ENCODE data around the gene PSMA7.
"Not testable (repeated sequence)": the region's sequence is repeated elsewhere in the genome, so short reads cannot be mapped to it uniquely, and the experiment has no call there.

Gene PSMA7

GRCh38 chr20:62151835-62152364, 8.7 kb upstream of the PSMA7 start:
- DNase-seq = no peak

DNA sequence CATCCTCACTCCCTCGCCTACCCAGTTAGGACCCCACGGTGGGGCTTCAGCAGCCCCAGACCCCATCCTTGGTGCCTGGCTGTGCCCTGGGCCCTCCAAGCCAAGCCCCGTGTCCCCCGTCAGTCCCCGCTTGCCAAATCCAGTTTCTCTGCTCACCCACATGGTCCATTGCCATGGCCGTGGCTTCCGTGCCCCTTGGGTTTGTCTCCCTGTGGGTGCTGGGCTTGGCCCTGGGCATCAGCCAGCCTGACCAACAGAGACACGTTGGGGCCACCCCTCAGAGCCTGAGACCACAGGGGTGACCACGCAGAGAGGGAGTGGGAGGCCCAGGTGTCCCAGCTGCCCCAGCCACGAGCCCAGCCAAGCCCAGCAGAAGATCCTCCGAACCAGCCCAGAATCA, 8.0 kb upstream of the PSMA7 start:
- DNase-seq = no peak

- DNase-seq = no peak
These were observed 7.0 kb upstream of the PSMA7 start for GRCh38 chr20:62150310-62150575.

DNA sequence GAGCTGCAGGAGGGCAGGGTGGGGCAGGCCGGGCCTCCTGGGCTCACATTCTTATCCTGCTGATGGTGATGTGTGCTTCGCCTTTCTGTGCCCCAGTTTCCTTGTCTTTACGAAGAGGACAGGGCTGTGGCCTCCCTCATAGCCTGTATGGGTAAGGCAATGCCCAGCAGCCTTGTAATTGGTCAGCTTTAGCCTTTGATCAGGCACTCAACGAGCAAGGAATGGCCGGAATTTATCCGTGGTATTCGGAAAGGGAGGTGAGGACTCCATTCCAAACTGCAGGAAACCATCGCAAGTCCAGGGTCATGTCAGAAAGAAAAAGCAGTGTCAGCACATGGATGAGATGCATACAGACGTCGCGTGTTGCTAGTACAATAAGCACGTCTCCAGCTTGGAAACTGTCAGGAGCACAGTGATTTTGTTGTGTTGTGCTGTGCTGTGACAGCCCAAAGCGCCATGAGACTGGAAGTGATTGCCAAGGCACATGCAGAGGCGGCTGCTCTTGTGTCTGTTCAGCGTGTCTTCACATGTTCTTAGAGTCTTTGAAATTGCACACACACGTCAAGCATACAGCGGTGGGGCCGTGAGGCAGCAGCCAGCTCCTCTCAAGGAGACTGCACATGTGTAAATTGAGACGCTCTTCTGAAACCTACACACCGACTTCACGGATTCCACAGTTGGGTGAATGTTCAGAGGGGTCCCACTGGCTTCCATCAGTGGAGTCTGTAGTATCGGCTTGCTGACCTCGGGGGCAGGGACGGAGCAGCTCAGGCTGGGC, 6.5 kb upstream of the PSMA7 start:
- DNase-seq = no peak

DNA sequence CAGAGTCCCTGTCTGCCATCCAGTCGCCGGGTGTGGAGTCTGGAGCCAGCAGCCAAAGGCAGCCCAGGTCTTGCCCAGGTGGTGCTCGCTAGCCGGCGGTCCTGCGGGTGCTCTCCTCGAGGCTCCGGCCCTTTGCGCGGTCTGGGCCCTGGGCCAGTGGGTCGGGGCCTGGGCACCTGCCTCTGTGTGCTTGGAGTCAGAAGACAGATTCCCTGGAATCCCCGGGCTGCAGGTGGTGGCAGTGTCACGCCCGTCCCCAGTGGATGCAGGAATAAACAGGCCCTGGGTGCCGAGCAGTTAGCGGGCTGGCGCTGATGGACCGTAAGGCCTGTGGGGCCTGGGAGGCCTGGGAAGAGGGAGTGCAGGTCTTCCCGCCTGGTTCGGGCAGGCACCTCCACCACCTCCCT, 5.7 kb upstream of the PSMA7 start:
- DNase-seq = no peak

DNA sequence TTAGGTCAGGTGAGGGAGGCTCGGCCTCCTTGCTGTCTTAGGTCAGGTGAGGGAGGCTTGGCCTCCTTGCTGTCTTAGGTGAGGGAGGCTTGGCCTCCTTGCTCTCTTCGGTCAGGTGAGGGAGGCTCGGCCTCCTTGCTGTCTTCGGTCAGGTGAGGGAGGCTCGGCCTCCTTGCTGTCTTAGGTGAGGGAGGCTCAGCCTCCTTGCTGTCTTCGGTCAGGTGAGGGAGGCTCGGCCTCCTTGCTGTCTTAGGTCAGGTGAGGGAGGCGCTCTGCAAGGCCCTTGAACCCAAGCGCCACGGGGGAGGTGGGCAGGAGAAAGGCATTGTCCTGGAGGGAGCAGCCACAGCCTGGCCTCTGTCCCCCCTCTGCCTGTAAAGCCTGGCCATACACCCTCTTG, 5.2 kb upstream of the PSMA7 start:
- not testable (repeated sequence) for DNase-seq

DNA sequence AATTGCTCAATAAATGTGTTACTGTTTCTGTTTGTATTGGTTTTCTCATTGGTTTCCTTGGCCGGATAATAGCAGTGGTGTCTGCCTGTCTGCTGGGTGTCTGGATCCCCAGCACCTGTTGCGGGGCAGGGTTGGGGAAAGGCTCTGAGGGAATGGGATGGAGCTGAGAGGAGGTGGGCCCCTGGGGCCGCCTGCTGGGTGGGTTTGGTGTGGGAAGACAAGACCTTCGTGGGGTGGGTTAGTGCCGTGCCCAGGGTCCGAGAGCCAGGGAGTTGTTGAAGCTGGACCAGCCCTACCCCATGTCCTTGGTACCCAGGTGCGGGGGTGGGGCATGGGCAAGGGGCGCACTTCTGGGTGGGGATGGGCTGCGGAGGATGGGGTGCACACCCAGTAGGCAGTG, 4.3 kb upstream of the PSMA7 start:
- no peak for DNase-seq

GRCh38 chr20:62147125-62147524, 3.9 kb upstream of the PSMA7 start:
- DNase-seq = no peak

- no peak for DNase-seq
These were observed 3.0 kb upstream of the PSMA7 start for GRCh38 chr20:62146019-62146755.

DNA sequence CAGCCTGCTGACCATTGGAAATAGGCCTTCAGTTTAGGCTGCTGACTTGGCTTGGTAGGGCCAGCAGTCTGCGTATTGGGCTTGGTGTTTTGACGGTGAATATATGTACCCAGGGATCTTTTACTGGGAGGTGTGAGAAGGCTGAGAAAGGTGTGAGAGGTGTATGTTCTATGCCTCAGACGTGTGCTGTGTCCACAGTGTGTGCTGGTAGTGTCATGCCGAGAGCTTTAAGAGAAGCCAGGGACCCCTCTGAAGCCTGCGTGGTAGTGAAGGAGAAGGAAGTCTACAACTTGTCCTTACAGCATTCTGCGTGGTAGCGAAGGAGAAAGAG, 2.5 kb upstream of the PSMA7 start:
- no peak for DNase-seq

GRCh38 chr20:62143957-62144825, 997 bp upstream of the PSMA7 start:
- DNase-seq = no peak

GRCh38 chr20:62142252-62143080, 728 bp downstream of the PSMA7 start:
- DNase-seq = no peak

GRCh38 chr20:62141397-62142251, 1.6 kb downstream of the PSMA7 start:
- DNase-seq = no peak

DNA sequence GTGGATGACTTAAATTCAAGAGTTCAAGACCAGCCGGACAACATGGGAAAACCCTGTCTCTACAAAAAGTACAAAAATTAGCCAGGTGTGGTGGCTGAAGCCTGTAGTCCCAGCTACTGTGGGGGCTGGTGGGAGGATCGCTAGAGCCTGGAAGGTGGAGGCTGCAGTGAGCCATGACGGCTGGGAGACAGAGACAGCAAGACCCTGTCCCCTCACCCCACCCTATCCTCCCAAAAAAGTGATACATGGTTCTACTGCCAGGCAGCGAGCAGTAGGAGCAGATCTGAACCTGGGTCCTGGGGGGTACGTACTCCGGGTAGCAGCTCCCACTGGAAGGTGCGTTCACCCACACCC, 2.2 kb downstream of the PSMA7 start:
- no peak for DNase-seq

- no peak for DNase-seq
These were observed 3.6 kb downstream of the PSMA7 start for GRCh38 chr20:62139636-62140035.

DNA sequence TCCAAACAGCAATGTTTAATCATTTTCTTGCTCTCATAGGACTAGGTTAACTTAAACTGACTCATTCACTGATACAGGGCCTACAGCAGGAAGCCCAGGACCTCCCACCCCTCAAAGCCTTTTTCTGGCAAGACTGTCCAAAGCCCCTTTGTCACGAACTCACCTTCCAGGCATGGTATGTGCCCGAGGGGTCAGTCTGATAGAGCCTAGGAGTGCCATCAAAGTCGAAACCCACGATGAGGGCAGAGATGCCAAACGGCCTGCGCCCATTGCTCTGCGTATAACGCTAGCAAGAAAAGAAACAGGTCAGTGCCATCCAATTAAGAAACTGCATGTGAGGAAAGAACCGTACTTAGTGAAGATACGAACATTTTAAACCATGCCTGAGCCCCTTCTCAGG, 4.3 kb downstream of the PSMA7 start:
- DNase-seq = no peak

GRCh38 chr20:62138204-62138543, 5.0 kb downstream of the PSMA7 start:
- DNase-seq = no peak

GRCh38 chr20:62137478-62138203, 5.6 kb downstream of the PSMA7 start:
- no peak for DNase-seq

GRCh38 chr20:62137092-62137384, 6.2 kb downstream of the PSMA7 start:
- no peak for DNase-seq

- DNase-seq = peak; percentile 16
These were observed 6.7 kb downstream of the PSMA7 start for GRCh38 chr20:62136283-62137091.
